NOMO-1 (cell line): ENCODE data around the gene CRISPLD2.

Experiments
- DNase-seq, 2 experiments: peaks; one replicate each; lab custom pipeline; 2025; ENCODE audit not compliant: unreplicated experiment in 2 of 2; lab: John Stamatoyannopoulos, UW

Gene CRISPLD2

DNA sequence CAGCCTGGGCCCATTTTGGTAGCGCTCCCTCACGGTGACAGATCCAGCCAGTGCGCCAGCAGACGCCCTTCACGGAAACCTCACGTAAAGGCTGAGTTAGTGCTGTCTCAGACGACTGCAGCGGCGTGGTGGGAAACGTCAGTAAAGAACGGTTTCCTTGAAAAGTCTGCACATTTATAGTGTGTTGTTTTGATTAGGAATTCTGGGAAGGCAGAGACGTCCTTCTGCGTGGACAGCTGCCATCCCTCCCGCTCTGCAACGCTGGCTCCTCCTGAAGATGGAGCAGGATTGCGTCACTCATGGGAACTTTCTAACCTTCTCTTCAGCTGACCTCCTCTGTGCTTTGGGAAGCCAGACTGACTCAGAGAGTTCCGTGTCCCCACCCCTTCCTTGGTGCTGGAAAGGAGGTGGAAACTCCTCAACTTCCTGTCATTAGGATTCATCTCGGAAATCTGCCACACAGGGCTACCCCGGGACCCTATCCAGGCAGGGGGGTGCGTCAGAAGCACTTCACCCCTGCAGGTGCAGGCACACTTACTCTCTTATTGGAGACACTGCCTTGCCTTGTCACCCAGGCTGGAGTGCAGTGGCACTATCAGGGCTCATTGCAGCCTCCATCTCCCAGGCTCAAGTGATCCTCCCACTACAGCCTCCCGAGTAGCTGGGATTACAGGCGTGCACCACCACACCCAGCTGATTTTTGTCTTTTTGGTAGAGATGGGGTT is 24.3 kb upstream of the CRISPLD2 start:
- no peak for DNase-seq

DNA sequence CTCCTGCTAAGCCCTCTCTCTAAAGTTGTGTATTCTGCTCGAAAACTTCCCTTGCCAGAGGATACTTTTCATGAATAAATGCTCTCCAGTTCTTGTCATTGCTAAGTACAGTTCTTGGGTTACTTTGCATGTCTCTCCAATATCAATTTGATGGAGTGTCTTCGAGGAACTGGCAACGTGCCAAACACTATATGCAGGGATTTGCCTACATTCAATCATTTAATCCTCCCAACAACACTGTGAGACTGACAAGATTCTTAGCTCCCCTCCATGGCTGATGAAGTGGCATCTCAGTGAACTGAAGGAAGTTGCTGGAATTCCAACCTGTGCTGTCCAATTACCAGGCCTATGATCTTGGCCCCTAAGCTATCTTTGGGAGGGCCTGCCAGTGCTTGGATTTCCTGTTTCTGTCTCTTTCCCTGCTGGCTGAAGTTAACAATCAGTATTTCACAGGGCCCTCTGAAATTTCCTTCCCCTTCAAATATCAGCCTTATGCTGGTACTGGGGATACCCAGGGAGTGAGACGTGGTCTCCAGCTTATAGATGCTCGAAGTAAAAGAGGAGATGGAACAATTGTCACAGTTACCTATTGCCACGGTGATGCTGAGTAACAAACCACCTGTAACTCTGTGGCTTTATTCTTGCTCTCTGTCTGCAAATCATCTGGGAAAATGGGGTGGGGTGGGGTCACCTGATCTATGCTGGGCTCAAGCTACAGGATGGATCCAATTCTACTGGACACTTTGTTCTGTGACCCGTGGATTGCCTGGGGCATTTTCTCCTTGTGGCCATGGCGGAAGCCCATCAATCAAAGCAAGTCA is 19.4 kb upstream of the CRISPLD2 start:
- no peak for DNase-seq

DNA sequence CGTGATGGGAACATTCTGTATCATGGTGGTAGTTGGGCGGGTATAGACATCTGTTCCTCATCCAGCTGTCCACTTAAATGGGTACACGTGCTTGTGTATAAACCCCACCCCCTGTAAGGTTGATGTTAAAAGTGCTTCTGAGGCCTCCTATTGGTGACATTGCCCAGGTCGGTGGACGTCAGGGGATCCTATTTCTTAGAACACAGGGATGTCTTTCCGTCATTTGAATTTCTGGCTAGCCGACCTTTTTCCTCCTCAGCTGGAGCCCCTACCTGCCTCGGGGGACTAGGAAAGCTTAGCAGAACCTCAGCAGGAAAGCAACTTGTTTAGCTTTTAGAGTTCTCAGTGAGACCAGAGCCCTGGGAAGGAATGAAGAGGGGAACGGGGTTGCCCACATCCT is 16.6 kb upstream of the CRISPLD2 start:
- DNase-seq, result no peak

DNA sequence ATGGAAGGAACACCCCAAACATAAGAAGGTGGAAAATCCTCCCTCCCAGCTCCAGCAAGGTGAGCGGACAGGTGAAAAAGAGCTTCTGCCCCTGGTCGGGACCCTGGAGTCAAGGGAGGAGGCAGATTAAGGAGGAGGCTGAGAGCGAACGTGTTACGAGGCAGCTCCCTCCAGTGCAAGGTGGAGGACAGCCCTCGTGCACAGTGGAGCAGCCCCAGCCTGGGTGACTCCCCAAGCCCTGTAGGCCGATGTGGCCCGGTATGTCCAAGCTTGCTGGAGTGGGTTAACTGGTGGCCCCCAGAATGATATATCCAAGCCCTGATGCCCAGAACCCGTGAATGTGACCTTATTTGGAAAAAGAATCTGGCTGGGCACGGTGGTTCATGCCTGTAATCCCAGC is 15.5 kb upstream of the CRISPLD2 start:
- no peak for DNase-seq

DNA sequence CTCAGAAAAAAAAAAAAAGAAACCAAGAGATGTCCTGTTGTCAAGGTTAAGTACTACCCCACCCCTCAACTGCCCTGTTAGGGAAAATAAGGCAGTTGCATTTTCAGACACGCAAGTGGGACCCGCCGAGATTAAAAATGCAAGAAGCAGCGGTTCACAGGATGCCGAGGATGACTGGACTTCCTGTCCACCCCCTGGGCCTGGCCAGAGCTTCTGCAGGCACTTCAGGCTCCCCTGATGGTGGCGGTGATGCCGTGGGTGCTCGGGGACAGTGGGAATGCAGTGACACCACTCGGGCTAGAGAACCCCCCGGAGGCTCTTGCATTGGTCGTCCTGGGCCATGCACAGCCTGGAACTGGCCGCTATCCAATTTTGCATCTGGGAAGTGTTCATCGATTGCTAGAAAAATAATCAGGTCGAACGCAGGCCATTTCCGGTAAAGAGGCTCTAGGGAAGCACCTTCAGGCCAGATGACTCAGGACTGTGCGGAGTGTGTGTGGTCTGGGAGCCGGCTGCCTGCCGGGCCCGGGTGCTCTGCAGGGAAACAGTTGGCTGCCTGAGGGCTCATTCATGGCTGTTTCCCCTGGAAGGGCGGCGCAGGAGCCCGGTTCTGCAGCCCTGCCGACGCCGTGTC is 13.4 kb upstream of the CRISPLD2 start:
- DNase-seq, result peak; percentile 97

DNA sequence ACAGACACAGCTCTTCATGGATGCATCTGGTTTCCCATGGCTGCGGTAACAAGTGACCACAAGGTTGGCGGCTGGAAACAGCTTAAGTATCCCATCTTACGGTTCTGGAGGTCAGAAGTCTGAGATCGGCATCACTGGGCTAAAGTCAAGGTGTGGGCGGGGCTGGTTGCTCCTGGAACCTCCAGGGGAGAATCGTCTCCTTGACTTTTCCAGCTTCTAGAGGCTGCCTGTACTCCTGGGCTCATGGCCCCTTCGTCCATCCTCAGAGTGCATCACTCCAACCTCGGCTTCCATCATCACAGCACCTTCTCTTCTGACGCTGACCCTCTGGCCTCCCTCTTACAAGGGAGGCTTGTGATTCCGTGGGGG is 12.9 kb upstream of the CRISPLD2 start:
- no peak for DNase-seq

DNA sequence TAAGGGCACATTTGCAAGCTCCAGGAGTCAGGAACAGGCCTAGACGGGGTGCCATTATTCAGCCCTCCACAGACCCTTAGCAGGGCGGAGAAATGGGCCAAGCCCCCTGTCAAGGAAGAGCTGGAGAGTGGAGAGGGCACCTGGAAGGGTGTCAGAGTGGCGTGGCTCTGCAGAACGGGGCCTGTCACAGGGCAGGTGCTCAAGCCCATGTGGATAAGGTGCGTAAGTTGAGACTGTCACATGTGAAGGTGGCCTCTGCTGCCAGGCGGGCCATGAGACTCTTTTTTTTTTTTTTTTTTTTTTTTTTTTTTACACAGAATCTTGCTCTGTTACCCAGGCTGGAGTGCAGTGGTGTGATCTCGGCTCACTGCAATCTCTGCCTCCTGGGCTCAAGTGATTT is 12.0 kb upstream of the CRISPLD2 start:
- no peak for DNase-seq

DNA sequence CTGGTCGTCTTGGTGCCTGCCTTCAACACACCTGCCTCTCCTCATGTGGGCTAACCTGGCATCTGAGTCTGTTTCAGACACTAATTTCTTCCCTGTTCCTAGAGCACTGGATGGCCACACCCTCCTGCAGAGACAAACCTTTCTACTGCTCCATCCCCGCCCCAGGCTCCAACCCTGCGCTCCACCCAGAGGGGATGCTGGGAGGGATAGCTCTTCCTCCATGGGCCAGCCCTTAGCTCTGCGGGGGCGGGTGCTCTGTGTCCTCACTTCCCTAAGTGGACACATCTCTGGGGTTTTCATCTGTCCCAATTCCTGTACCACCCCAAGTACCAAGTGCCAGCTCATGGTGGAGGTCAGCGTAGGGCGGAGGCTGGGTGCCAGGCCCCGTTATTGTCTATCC is 11.0 kb upstream of the CRISPLD2 start:
- no peak for DNase-seq

DNA sequence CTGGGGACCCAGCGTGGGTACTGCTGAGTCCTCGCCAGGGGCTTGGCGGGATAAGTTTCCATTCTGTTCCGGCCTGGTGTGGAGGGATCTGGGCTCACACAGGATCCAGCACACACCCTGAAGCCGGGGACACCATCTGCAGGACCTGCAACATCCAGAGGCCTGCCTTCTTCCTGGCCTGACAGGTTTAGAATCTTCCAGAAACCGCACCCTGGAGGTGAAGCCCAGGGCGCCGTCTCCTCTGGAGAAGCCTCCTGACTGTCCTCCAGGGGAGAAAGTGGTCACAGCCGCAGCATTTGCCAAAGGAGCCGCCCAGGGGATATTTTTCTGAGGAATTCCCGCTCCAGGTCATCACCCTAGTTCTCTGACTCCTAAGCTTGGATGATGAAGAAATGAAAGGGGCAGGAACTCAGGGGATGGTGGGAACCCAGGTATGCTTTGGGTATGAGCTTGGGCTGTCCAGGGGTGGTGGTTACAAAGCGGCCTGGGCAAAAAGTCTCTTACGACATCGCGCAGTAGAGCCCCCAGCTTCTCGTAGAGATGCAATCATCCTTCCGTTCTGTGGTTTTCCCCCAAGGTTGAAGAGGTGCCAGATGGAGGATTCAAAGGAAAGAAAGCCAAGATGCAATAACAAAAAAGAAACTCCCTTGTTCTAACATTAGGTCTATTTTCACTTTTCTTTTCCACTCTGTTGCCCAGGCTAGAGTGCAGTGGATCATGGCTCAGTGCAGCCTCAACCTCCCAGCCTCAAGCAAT is 9.1 kb upstream of the CRISPLD2 start:
- peak; percentile 91 to 97 for DNase-seq

DNA sequence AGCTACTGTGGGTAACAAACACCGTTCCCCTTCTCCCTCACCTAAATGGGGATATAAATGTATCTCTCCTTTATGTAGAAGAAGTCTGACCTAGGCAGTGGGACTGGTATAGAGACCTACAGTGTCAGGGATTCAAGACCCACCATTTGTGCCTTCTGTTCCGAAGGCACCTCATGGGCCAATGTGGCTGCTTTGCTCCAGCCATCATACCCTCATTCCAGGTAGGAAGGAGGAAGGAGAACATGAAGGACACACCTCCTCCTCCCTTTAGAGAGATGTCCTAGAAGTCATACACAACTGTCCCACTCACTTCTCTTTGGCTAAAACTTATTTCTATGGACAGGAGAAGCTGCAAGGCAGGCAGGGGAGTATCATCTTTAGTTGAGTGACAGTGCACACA is 8.3 kb upstream of the CRISPLD2 start:
- no peak for DNase-seq

DNA sequence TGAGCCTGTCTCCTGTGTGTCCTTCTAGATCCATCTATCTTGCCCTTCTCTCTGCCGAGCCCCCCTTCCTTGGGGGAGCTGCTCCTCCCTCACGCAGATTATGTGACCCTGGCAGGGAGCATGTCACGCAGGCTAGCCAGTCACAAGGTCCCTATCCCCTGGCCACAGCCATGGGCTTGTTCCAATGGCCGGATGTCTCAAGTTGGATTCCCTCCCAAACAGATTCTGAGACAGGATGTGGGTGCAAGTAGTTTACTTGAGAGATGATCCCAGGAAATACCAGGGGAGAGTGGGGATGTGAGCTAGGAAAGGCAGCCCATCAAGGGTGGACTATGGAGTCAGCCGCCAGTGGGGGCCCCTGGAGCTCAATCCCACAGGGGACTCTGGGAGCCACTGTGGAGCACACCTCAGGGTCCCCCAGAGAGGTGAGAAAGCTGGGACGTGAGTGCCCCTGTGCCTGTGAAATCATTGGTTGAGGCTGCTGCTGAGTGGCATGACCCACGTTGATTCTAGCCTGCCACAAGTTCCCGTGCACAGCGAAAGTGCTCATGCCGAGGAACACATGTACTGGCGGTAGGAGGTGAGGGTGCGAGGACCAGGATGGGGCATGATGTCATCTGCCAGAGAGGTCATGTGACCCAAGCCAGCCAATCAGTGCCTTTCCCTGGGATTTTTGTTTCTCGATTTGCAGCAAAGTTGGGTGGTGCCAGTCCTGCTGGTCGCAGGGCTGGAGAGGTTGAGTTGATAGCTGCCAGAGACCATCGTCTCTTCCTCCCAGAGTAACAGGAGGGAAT is 6.4 kb upstream of the CRISPLD2 start:
- no peak for DNase-seq

DNA sequence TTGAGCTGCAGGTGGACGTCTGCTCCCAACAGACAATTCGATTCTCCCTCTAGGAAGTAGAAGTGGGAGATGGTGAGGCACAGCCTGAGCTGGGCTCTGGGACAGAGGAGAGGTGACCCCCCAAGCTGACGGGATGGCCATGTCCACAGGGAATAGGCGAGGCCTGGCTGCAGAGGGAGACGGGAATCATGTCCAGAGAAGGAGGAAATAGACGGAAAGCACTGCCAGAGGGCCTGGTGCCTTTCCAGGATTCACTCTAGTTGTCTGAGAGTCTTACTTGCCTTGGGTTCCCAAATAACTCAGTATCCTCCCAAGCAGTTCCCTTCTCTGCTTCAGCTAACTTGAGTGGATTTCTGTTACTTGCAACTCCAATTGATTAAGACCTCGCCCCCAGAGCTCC is 4.3 kb upstream of the CRISPLD2 start:
- DNase-seq, result no peak

DNA sequence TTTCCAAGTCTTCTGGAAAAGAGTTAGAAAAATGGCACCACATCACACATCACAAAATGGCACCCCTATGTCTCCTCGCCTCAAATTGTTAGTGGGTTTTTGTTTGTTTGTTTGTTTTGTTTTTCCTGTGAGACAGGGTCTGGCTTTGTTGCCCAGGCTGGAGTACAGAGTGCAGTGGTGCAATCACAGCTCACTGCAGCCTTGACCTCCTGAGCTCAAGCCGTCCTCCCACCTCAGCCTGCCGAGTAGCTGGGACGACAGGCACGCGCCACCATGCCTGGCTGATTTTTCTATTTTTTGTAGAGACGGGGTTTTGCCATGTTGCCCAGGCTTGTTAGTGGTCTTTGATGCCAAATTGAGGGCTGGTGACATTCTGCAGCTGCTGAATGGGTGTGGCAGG is 3.8 kb upstream of the CRISPLD2 start:
- DNase-seq, result no peak

DNA sequence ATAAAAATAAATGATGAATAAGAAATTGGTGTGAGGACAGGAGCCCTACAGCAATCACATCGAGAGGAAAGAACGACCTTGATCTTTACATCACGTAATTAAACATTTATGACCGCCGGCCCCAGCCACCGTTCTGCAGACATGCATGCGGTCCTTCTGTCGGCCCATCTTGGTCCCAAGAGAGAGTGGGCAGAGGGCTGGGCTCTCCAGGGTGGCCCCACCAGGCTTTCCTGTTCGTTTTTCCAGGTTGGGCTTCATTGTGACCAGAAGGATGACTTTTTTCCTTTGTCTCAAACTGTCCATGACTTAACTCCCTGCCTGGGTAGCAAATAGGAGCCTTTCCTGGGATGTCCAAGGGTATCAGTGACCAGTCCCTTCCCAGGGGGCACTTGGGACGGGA is 3.3 kb upstream of the CRISPLD2 start:
- DNase-seq, result no peak

DNA sequence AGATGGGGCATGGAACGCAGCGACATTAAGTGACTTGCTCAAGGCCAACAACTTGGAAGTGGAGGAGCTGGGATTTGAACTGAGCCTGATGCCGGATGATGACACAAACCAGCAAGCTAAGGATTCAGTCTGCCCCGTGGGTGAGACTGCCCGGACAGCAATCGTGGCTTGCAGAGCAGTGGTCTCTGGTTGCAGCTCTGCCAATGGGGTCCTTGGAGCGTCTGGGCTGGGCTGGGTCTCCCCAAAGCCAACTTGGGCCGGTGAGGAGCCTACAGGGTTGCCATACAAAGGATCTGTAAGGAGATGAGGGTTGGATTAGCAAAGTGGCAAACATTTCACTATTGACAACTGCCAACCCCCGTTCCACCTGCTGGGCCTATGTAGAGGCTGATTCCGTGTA is 2.6 kb upstream of the CRISPLD2 start:
- DNase-seq, result no peak

DNA sequence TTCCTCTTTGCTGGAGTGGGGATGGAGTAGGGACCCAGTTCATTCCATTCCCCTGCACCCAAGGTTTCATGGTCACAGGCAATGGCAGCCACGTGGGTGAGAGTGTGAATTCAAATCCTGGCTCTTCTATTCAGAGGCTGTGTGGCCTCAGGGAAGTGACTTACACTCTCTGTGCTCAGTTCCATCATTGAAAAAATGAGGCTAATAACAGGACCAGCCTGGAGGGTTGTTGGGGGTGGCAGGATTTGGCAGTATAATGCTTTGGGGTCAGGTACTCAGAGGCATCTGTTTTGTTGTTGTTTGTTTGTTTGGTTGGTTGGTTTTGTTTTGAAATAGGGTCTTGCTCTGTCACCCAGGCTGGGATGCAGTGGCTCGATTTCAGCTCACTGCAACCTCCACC is 2.2 kb upstream of the CRISPLD2 start:
- DNase-seq, result no peak

DNA sequence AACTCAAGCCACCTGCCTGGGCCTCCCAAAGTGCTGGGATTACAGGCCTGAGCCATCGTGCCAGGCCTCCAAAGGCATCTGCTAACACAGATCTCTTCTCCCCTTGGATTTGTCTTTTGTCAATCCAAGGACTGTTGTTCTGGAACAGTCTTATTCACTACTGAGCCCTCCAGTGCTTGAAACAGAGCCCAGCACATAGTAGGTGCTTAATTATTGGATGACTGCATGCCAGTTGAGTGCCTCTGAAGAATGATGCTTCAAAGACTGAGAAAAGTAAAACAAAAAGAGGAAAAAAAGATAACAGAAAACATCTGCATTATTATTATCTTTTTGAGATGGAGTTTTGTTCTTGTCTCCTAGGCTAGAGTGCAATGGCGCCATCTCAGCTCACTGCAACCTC is 1.7 kb upstream of the CRISPLD2 start:
- no peak for DNase-seq

DNA sequence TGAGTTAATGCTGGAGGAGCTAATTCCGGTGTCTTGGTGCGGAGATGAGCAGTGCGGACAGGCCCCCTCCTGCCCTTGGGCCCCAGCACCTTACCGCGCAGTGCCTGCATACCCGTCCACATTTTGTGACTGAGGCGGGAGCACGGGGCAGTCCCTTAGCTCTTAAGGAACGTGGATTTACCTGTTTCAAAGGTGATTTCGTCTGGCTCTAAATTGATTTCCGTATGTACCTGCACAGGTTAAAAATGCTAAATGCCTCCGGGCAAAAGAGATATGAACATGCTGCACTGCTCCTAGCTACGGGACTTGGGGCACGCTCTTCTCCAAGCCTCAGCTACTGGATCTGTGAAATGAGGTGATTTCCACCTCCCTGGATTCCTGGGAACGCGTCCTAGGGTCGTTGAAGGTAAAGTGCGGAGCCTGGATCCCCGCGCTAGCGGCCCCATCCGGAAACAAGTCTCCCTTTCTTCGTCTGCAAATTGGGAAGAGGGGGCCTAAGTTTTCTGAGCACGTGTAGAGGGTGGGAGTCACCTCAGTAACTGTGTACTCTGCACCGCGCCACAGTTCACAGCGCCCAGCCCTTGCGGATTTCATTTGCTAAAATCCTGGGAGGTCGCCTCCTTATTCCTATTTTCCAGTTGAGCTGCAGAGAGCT is 669 bp upstream of the CRISPLD2 start:
- DNase-seq, result no peak

DNA sequence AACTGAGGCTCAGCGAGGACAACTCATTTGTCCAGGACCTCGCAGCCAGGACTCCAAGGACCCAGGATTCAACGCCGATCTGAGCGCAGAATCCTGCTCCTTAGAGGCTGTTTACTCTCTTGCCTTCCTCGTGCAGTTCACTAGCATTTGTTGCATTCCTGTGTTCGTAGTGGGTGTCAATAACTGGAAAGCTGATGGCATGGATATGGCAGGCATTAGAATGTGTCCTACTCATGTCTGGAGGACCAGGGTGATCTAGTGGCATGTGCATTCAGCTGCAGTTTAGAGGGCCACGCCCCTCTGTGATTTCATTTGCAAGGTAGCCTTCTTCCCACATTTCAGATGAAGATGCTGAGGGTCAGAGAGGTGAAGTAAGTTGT is 510 bp downstream of the CRISPLD2 start:
- no peak for DNase-seq

DNA sequence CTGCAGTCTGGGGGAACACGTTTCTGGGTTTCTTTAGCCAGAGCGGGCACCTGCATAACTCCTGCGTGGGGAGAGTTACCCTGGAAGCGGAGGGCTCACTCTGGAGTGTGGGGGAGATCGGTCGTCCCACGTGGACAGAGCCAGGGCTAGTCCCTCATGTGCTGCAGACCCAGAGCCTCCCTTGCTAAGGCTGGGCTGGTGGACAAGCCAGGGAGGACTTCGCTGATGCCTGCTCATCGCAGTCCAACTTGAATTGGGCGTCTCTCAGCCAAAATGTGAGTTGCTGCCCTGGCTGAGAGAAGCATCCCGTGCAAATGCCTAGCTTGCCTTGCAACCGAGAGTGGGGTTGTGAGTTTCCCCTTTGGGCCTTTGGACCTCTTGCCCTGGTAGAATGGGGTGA is 986 bp downstream of the CRISPLD2 start:
- DNase-seq, result no peak
